AG04449 (cell line): Measurements from ENCODE around the gene USHBP1.

Experiments
- CTCF ChIA-PET: fragments of 350-600 bp; formaldehyde crosslinking; extraction: SDS; loops from one replicate; lab custom pipeline; 2021; ENCODE audit warnings: antibody characterized with exemption; lab: Yijun Ruan, JAX
- POLR2A ChIA-PET: fragments of 400-600, 350-600 bp; formaldehyde crosslinking; extraction: SDS; loops from one replicate; lab custom pipeline; 2020; ENCODE audit warnings: antibody characterized with exemption, inconsistent platforms; lab: Yijun Ruan, JAX
- DNase-seq: peaks from one replicate; pipeline ENCODE4 v3.0.0-alpha.2; 2010; ENCODE audit warnings: low read depth, low spot score
- H3K4me3 ChIP-seq: 2 replicates; pipeline ENCODE4 v1.5.1; 2011; ENCODE audit warnings: low read depth, mild to moderate bottlenecking, control low read depth, low read length
- CTCF ChIP-seq: IDR thresholded peaks from one replicate; pipeline ENCODE4 v1.5.1; 2011; ENCODE audit warnings: mild to moderate bottlenecking, moderate library complexity, low read length, control low read depth, inconsistent platforms; ENCODE audit not compliant: insufficient read depth; ENCODE audit errors: missing control alignments

Gene USHBP1

DNA sequence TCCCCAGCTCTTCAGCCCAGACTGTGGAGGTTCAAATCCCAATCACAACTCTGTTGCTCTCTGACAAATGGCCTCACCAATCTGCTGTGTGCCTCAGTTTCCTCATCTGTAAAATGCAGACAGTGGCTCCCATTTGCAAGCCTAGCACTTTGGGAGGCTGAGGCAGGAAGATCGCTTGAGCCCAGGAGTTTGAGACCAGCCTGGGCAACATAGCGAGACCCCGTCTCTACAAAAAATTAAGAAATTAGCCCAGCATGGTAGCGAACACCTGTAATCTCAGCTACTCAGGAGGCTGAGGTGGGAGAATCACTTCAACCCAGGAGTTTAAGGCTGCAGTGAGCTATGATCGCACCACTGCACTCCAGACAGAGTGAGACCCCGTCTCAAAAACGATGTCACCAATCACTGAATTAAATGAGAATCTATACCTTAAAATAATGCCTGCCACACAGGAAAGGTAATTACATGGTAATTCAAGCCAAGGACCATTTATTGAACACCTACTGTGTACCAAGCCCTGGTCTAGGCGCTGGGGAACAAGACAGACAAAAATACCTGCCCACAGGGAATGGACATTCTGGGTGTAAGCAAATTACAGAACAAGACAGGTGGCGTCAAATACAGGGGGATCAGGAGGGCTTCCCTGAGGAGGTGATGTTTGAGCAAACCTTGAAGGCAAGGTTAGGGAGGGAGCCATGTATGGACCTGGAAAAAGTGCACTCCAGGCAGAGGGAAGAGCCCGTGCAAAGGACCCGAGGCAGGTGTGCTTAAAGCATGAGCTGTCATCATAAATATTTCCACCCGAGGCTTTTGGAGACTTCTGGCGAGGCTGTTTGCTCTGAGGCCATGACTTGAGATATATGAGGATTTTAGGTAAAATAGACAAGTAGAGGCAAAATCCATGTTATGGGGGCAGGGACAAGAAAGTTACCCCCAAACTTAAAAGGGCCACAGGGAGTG lies 26.5 kb downstream of the USHBP1 start:
- ChIA-PET POLR2A (interaction anchor here (1.3 kb wide), 1 partner anchor 12 kb away, joined by 4 read pairs; the partner anchor contains the start of gene OCEL1), CTCF (interaction anchor here (3.9 kb wide), 1 partner anchor 12 kb away, joined by 25 read pairs; the partner anchor contains the start of gene OCEL1)
- no peak overlapping the region for H3K4me3 ChIP-seq
- no peak for DNase-seq
- no peak for TF ChIP-seq CTCF

- CTCF ChIA-PET, result interaction anchor here (0.6 to 3.9 kb wide), 3 partner anchors 11 to 171 kb away, joined by 4 to 25 read pairs (median 6); partner anchors contain the start of gene OCEL1
- no peak for TF ChIP-seq CTCF
- DNase-seq, result no peak
- H3K4me3 ChIP-seq, result no peak overlapping the region
- POLR2A ChIA-PET, result interaction anchor here (1.3 kb wide), 1 partner anchor 11 kb away, joined by 4 read pairs; the partner anchor contains the start of gene OCEL1
These were observed 27.6 kb downstream of the USHBP1 start for GRCh38 chr19:17236811-17237543.

DNA sequence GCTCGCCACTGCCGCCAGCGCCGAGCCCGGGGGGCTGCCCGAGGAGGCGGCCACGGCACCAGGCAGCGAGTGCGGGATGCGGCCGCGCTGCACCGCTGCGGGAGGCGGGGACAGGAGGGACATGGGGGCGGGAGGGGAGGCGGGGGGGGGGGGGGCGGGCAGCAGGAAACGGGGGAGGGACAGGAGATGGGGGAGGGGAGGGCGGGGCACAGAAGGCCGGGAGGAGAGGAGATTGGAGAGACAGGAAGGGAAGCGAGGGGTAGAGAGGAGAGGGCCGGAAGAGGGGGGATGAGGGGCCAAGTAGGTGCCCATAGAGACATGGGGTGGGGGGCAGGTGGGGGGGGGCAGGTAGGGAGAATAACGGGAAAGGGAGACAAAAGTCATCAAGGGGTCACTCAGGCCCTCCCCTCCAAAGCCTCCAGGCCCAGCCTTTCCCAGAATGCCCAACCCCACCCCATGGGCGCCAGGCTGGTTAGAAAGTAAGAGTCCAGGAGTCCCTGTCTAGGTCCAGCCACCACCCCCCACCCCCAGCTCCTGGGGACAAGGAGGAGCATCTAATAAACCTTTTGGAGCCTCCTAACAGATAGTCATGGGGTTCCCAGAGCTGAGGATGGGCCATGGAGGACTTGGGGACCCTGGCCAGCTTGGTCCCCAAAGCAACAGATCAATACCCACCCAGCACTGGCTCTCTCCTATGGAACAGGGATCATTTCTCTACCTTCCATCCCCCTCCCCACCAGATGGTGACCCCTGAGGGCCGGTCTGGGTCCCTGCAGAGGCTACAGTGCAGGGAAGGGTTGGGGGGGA lies 28.4 kb downstream of the USHBP1 start:
- CTCF ChIA-PET, result interaction anchor here (1.0 to 3.9 kb wide), 11 partner anchors 8 to 171 kb away, joined by 3 to 25 read pairs (median 5); partner anchors contain the start of genes OCEL1, USE1 and USHBP1
- POLR2A ChIA-PET, result interaction anchor here (0.9 to 1.3 kb wide), 3 partner anchors 10 to 21 kb away, joined by 4 to 12 read pairs (median 4); partner anchors contain the start of genes OCEL1 and USE1
- TF ChIP-seq CTCF, result no peak
- DNase-seq, result no peak
- peak overlapping the region; percentile 59 for H3K4me3 ChIP-seq

GRCh38 chr19:17235300-17235970 lies 29.1 kb downstream of the USHBP1 start:
- CTCF ChIA-PET, result interaction anchor here (1.0 to 3.9 kb wide), 11 partner anchors 9 to 170 kb away, joined by 3 to 25 read pairs (median 4); partner anchors contain the start of genes OCEL1, USE1 and USHBP1
- TF ChIP-seq CTCF, result peak; percentile 69
- no peak for DNase-seq
- POLR2A ChIA-PET, result interaction anchor here (0.9 to 1.3 kb wide), 3 partner anchors 9 to 31 kb away, joined by 3 to 12 read pairs (median 4); partner anchors contain the start of genes OCEL1 and USE1
- peak overlapping the region; percentile 59 for H3K4me3 ChIP-seq

- ChIA-PET CTCF (interaction anchor here (1.0 to 3.9 kb wide), 10 partner anchors 9 to 170 kb away, joined by 3 to 25 read pairs (median 4); partner anchors contain the start of genes OCEL1, USE1 and USHBP1), POLR2A (interaction anchor here (0.8 to 1.3 kb wide), 4 partner anchors 8 to 32 kb away, joined by 3 to 12 read pairs (median 4); partner anchors contain the start of genes OCEL1 and USE1)
- peak overlapping the region; percentile 59 for H3K4me3 ChIP-seq
- DNase-seq, result no peak
- no peak for TF ChIP-seq CTCF
These were observed 29.6 kb downstream of the USHBP1 start for GRCh38 chr19:17234911-17235299.
